ENCODE data around the gene COL25A1.

Gene COL25A1

GRCh38 chr4:108849611-108850168 lies 452.8 kb downstream of the COL25A1 start:
- peak in 2 of 3 experiments; percentile 4 to 5 for DNase-seq

GRCh38 chr4:108846568-108846967 lies 455.9 kb downstream of the COL25A1 start:
- no peak for DNase-seq

- DNase-seq = no peak
Measured at GRCh38 chr4:108840426-108840975, 462.0 kb downstream of the COL25A1 start.

- DNase-seq = no peak
Measured at GRCh38 chr4:108839333-108839732, 463.1 kb downstream of the COL25A1 start.

GRCh38 chr4:108838451-108838850 lies 464.0 kb downstream of the COL25A1 start:
- DNase-seq = no peak

GRCh38 chr4:108834835-108835384 lies 467.5 kb downstream of the COL25A1 start:
- DNase-seq = peak; percentile 18 to 67 (median 19)

GRCh38 chr4:108834166-108834834 lies 468.2 kb downstream of the COL25A1 start:
- DNase-seq = no peak

- peak in 1 of 3 experiments; percentile 7 for DNase-seq
Measured at GRCh38 chr4:108833046-108833445, 469.4 kb downstream of the COL25A1 start.

GRCh38 chr4:108831886-108832285 lies 470.6 kb downstream of the COL25A1 start:
- no peak for DNase-seq

GRCh38 chr4:108831291-108831690 lies 471.2 kb downstream of the COL25A1 start:
- DNase-seq = no peak

- peak; percentile 66 to 90 (median 87) for DNase-seq
Measured at GRCh38 chr4:108830509-108831244, 471.8 kb downstream of the COL25A1 start.

- no peak for DNase-seq
Measured at GRCh38 chr4:108829966-108830492, 472.4 kb downstream of the COL25A1 start.

GRCh38 chr4:108828620-108829019 lies 473.8 kb downstream of the COL25A1 start:
- DNase-seq = peak in 1 of 3 experiments; percentile 36

GRCh38 chr4:108825737-108826136 lies 476.7 kb downstream of the COL25A1 start:
- no peak for DNase-seq

GRCh38 chr4:108821351-108821930 lies 481.0 kb downstream of the COL25A1 start:
- DNase-seq = no peak

- peak in 1 of 3 experiments; percentile 9 for DNase-seq
Measured at GRCh38 chr4:108820492-108821350, 481.7 kb downstream of the COL25A1 start.

- DNase-seq = no peak
Measured at GRCh38 chr4:108814326-108814725, 488.1 kb downstream of the COL25A1 start.

- DNase-seq = no peak
Measured at GRCh38 chr4:108813261-108813660, 489.2 kb downstream of the COL25A1 start.

GRCh38 chr4:108811486-108811885 lies 491.0 kb downstream of the COL25A1 start:
- no peak for DNase-seq

- no peak for DNase-seq
Measured at GRCh38 chr4:108810087-108810486, 492.4 kb downstream of the COL25A1 start.

GRCh38 chr4:108804648-108805273 lies 497.7 kb downstream of the COL25A1 start:
- DNase-seq = no peak
